ENCODE measurements around the gene TMEM108. TPM values are rescaled to one million over a fixed set of nuclear protein-coding genes. Genes with fewer than 3 reads are reported as not detected.
A peak's percentile ranks its signal among the peaks of the same experiment; 100 is the strongest.

The TMEM108 gene
- polyA plus RNA-seq, 1 experiment, result 0.63 TPM

GRCh38 chr3:133294253-133294652 lies 256.1 kb downstream of the TMEM108 start:
- H3K9me3 ChIP-seq (ENCODE audit: control insufficient read depth, insufficient read depth, low read length), result no peaks in the 10 kb centered on the region
- ChIA-PET CTCF (interaction anchor here (1.4 kb wide), 1 partner anchor 568 kb away, joined by 4 read pairs; no protein-coding TSS in a partner anchor), POLR2A (no interaction called here)
- TF ChIP-seq, protein P1, sequence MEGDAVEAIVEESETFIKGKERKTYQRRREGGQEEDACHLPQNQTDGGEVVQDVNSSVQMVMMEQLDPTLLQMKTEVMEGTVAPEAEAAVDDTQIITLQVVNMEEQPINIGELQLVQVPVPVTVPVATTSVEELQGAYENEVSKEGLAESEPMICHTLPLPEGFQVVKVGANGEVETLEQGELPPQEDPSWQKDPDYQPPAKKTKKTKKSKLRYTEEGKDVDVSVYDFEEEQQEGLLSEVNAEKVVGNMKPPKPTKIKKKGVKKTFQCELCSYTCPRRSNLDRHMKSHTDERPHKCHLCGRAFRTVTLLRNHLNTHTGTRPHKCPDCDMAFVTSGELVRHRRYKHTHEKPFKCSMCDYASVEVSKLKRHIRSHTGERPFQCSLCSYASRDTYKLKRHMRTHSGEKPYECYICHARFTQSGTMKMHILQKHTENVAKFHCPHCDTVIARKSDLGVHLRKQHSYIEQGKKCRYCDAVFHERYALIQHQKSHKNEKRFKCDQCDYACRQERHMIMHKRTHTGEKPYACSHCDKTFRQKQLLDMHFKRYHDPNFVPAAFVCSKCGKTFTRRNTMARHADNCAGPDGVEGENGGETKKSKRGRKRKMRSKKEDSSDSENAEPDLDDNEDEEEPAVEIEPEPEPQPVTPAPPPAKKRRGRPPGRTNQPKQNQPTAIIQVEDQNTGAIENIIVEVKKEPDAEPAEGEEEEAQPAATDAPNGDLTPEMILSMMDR (IDR thresholded peaks at IDR 0.05; ENCODE audit: low read depth, low read length), result no peak
- DNase-seq (ENCODE audit: low read depth, low spot score), result no peak
- no peak overlapping the region for H3K4me3 ChIP-seq (ENCODE audit: low read depth, low read length)
- no peaks in the 10 kb centered on the region for H3K27me3 ChIP-seq (ENCODE audit: control insufficient read depth, insufficient read depth, low read length)
- H3K27ac ChIP-seq (ENCODE audit: low read depth, low read length), result no peak overlapping the region

DNA sequence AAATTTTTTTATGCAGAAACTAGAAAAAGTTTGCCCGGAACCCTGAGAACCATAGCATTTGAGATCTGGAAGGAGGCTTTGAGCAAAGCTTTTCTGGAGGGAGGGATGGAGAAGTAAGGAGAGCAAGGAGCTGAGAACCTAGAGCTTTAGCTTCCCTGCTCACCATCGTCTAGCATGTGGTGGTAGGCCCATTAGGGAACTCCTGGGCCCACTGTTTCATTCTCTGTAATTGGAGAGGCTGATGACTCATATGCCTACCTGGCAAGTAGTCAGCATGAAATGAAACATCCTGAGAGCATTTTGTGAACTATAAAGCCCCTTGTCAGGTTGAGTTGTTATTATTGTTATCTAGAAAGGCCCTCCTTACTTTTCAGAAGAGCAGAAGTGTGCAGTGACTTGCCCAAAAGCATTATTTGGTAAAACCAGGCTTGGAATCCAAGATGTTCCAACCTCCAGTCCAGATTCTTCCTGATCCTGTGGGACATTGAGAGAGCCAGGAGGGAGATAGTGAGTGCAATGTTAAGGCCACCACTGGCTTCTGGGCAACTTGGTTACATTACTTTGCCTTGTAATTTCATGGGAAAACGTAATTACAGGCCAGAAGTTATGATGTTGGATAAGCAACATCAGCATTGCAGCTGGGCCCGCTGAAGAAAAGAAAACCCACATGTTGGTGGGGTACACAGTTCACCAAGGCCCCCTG lies 257.2 kb downstream of the TMEM108 start:
- ChIA-PET CTCF (no interaction called here), POLR2A (no interaction called here)
- H3K4me3 ChIP-seq (ENCODE audit: low read depth, low read length), result no peak overlapping the region
- H3K9me3 ChIP-seq (ENCODE audit: control insufficient read depth, insufficient read depth, low read length), result no peaks in the 10 kb centered on the region
- TF ChIP-seq, protein P1 (IDR thresholded peaks at IDR 0.05; ENCODE audit: low read depth, low read length), result no peak
- DNase-seq (ENCODE audit: low read depth, low spot score), result peak; percentile 23
- no peaks in the 10 kb centered on the region for H3K27me3 ChIP-seq (ENCODE audit: control insufficient read depth, insufficient read depth, low read length)
- H3K27ac ChIP-seq (ENCODE audit: low read depth, low read length), result no peak overlapping the region

GRCh38 chr3:133295944-133296917 lies 258.0 kb downstream of the TMEM108 start:
- no peaks in the 10 kb centered on the region for H3K9me3 ChIP-seq (ENCODE audit: control insufficient read depth, insufficient read depth, low read length)
- ChIA-PET CTCF (interaction anchor here (0.6 to 1.0 kb wide), 2 partner anchors 565 to 570 kb away, joined by 3 read pairs; no protein-coding TSS in a partner anchor), POLR2A (no interaction called here)
- H3K27me3 ChIP-seq (ENCODE audit: control insufficient read depth, insufficient read depth, low read length), result no peaks in the 10 kb centered on the region
- no peak overlapping the region for H3K4me3 ChIP-seq (ENCODE audit: low read depth, low read length)
- H3K27ac ChIP-seq (ENCODE audit: low read depth, low read length), result no peak overlapping the region
- TF ChIP-seq, protein P1 (IDR thresholded peaks at IDR 0.05; ENCODE audit: low read depth, low read length), result no peak
- DNase-seq (ENCODE audit: low read depth, low spot score), result no peak

DNA sequence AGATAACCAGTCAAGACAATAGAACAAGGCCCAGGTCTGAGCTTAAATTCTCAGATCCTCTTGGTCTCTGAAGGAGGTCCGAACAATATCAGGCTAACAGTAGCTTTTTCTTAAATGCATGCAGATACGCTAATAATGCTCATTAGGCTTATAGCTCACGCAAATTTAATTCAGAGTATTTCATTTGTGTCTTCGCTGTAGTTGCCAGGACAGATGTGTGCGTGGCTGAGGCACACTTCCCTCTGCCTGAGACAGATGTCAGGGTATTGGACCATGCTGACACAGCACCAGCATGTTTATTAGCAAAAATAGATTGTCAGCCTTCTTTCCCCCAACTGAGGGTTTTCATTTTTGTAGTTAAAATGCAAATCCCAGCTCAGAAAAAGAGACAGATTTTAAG lies 258.8 kb downstream of the TMEM108 start:
- no peaks in the 10 kb centered on the region for H3K9me3 ChIP-seq (ENCODE audit: control insufficient read depth, insufficient read depth, low read length)
- no peak overlapping the region for H3K27ac ChIP-seq (ENCODE audit: low read depth, low read length)
- no peaks in the 10 kb centered on the region for H3K27me3 ChIP-seq (ENCODE audit: control insufficient read depth, insufficient read depth, low read length)
- TF ChIP-seq, protein P1 (IDR thresholded peaks at IDR 0.05; ENCODE audit: low read depth, low read length), result no peak
- POLR2A ChIA-PET, result no interaction called here
- CTCF ChIA-PET, result interaction anchor here (0.6 to 1.0 kb wide), 2 partner anchors 566 to 571 kb away, joined by 3 read pairs; no protein-coding TSS in a partner anchor
- H3K4me3 ChIP-seq (ENCODE audit: low read depth, low read length), result no peak overlapping the region
- no peak for DNase-seq (ENCODE audit: low read depth, low spot score)
